HEK293T (cell line): ENCODE results near the gene SENP1.

ENCODE experiments used
- FOXK2 ChIP-seq: fragments of 450-650 bp; IDR thresholded peaks from 2 replicates; pipeline ENCODE4 v1.6.1; 2016; ENCODE audit warnings: mild to moderate bottlenecking
- PKNOX1 ChIP-seq: fragments of 450-650 bp; IDR thresholded peaks from 2 replicates; pipeline ENCODE4 v1.6.1; 2016
- SP1 ChIP-seq: fragments of 450-650 bp; IDR thresholded peaks from 2 replicates; pipeline ENCODE4 v1.6.1; 2017
- SUZ12 ChIP-seq: fragments of 450-650 bp; IDR thresholded peaks from 2 replicates; pipeline ENCODE4 v1.6.1; 2016; ENCODE audit warnings: mild to moderate bottlenecking

- TF ChIP-seq FOXK2 (no peak), SP1 (no peak), PKNOX1 (no peak), SUZ12 (no peak)
These were observed 90.8 kb downstream of the SENP1 start for GRCh38 chr12:48015129-48015528.
